Stimulated activated CD8-positive, alpha-beta memory T cell treated with anti-CD3 and anti-CD28 coated beads, Interleukin-4, amount 100 ng/mL, for 24 hours (primary cell): ENCODE data around the gene R3HDM4.

Source experiments
- DNase-seq: peaks from one replicate; pipeline ENCODE4 v3.0.0-alpha.2; 2020; ENCODE audit warnings: low read depth

R3HDM4 gene

DNA sequence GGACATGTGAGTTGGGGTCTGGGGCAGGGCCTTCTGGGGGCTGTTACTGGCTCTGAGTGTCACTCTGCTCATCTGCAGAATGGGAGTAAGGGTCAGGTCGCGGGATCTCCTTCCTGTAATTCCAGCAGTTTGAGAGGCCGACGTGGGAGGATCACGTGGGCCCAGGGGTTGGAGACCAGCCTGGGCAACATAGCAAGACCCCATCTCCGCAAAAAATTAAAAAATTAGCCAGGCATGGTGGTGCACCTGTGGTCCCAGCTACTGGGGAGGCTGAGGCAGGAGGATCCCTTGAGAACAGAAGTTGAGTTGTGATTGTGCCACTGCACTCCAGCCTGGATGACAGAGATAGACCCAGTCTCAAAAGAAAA lies 16.9 kb upstream of the R3HDM4 start:
- DNase-seq = no peak

DNA sequence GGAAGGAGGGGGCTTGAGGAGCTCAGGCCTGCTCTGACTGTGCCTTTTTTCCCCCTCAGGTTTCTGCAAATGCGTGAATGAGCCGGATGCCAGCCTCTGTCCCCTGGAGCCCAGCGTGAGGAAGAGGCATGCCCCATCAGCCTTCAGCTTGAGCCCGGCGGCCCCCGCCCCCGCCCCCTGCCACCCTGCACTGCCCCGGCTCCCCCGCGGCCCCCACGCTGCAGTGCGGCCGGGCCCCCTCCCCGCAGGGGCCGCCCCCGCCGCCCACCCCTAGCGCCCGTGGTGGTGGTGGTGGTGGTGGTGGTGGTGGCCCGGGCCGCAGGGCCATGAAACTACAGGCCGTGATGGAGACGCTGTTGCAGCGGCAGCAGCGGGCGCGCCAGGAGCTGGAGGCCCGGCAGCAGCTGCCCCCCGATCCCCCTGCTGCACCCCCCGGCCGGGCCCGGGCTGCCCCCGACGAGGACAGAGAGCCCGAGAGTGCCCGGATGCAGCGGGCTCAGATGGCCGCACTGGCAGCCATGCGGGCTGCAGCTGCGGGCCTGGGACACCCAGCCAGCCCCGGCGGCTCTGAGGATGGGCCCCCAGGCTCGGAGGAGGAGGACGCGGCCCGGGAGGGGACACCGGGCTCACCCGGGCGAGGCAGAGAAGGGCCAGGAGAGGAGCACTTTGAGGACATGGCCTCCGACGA lies 16.3 kb upstream of the R3HDM4 start:
- no peak for DNase-seq

DNA sequence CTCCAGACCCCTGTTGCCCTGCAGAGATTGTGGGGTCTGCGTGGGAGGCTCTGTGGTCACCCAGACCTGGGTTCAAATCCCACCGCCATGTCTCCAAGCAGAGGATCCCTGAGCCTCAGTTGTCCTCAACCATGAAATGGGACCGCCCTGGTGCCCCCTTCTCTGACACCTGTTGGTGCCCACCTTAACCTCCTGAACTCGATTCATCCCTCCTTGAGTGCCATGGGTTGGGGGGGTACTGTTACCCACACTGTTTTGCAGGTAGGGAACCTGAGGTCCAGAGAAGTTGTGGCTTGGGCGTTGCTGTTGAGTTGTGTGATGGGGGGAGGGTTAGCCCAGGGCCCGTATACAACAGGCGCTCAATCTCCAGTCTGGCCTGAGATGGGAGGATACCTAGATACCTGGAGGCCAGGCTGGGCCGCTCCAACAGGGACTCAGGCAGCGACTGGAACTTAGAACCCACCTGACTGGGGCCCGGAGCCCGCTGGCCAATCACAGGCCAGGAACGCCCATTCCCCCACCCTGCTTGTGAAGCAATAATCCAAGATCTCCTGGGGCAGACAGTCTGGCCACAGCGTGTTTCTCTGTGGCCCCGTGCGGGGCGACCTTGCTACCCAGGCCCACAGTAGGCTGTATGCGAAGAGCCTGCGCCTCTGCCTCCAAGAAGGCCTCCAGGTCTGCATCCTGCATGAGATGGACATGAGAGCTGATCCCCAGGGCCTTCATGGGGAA lies 15.6 kb upstream of the R3HDM4 start:
- no peak for DNase-seq

DNA sequence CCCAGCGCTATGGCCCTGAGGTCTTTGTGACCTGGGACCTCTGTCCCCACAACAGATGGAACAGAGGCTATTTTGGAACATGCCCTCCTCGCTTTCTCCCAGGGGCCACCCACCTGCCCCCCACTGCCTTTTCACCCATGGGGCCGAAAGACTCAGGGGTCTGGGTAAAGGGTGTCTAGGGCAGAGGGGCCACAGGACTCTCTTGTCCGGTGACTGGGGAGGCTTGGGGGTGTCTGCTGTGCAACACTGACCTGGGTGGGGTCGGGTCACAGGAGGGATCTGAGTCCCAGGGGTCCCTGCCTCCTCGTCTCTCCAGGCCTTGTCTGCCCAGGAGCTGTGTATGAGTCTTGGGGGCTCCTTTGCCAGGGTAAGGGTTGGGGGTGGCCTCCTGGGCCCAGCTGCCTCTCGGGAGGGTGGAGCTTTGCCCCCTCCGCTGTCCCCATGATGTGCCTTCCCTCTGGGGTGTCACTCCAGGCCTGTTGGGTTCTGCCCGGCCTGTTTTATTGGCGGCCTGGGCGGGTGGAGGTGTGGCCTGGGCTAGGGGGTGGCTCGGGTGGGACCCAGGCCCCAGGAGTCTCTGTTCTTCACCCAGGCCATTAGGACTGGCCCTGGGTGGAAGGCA lies 14.9 kb upstream of the R3HDM4 start:
- DNase-seq = no peak

DNA sequence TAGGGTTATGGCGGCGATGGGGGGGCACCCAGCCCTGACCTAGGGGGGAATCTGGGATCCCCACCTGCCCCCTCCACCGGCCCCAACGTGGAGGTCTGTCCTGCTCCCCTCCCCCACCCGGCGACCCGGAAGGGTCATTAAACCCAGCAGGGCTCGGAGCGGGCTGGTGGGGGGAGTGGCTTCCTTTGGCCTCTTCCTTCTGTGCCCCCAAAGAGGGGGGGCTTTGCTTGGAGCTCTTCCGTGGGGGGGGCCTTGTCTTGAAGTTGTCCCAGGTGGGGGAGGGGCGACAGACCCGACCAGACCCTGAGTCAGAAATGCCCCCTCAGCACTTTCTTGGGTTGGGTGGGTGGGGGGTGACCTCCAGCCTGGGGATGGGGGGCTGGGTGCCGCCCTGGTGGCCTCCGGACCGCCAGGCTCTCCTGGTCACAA lies 14.3 kb upstream of the R3HDM4 start:
- DNase-seq = no peak

DNA sequence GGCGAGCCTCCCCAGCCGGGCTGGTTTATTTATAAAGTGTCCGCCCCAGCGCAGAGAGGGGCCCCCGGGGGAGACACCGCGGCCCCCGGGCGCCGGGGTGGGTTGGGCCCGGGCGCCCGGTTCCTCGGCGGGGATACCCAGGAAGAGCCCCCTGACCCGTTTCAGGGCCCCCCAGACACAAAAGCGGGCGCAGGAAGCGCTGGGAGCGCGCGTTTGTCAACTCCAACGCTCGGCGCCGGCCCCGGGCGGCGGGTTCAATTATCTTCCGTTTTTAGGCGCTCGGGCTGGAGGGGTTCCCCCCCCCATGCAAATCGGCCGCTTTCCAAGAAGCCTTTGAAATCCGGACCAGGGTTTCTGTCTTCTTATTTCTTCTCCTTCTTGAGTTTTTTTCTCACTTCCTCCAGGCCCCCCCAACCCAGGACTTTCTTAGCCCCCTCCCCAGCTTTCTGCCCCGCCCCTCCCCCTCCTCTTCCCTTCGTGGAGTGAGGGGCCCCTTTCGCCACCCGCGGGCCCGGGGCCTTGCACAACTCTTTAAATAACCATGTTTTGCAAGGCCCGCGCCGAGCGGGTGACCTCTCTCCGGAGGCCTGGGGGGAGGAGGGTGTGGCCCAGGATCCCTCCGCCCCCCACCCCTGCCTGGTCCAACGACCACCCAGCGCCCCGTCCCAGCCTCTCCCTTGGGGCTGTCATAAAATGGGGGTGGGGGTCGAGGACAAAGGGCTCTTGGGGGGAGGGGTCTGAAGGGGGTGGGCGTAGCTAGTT lies 13.8 kb upstream of the R3HDM4 start:
- DNase-seq = no peak

DNA sequence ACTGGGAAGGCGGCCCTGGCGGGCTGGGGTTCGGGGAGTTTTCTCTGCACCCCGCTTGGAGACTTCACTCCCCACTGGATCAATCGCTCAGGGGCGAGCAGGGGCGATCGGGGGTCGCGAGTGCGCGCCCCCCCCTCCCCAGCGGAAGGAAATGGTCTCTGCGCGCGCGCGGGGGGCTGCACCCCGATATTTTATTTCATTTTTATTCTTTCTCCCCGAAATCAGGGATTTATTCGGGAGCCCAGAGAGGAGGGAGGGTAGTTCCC lies 13.2 kb upstream of the R3HDM4 start:
- no peak for DNase-seq

DNA sequence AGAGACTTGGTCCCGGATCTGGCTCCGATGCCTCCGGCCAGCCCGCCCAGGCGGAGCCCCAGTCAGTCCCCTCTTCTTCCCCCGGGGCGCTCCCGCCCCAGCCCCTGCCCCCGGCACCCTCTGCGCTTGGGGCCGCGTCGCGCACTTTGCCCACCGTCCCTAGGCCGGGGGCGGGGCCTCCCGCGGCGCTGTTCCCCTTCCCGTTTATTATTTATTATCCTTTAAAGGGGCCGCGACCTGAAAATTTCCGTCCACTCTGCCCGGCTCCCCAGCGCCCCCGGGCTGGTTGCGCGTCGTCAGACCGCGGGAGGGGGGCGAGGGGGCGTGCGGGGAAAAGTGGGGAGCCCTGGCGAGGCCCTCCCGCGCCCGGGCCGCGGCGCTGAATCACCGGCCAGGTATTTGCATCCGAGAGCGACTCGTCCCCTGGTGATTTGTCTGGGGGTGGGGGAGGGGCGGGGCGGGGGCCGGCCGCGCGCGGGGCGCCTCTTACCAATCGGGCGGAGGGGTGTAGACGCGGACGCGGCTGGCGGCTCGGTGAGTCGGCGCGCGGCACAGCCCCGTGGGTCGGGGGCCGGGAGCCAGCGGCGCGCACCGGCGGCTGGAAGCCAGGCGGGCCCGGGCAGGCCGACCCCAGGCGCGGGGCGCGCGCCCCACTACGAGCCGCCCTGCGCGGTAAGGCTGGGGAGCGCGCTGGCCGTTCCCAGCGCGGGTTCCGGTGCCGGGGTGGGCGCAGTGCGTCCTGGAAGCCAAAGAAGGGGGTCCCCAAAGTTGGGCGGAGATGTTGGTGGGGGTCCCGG lies 12.7 kb upstream of the R3HDM4 start, which contains the start of gene ARID3A:
ARID3A (plus strand) TSS at position 510 of the 797 bp plus-strand sequence. CDS start 3,494 bp downstream, outside the sequence.
- peak; percentile 64 for DNase-seq

DNA sequence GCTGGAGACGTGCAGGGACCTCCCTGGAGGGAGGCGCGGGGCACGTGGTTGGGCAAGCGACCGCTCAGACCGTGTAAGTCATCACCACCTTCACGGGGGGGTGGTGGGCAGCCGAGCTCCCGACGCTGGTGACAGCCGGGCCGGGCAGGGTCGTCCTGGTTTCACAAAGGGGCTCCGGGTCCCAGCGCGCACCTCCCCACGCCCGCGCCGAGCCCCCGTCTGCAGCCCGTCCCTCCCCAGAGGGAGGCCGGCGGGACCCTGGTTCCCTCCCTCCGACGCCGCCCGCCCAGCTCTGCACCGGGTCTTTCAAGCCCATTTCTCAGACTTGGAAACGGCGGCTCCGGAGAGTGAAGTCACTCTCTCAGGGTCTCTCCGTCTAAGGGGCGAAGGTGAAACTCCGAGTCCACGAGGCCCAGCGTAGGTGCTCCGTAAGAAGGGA lies 12.1 kb upstream of the R3HDM4 start:
- no peak for DNase-seq

DNA sequence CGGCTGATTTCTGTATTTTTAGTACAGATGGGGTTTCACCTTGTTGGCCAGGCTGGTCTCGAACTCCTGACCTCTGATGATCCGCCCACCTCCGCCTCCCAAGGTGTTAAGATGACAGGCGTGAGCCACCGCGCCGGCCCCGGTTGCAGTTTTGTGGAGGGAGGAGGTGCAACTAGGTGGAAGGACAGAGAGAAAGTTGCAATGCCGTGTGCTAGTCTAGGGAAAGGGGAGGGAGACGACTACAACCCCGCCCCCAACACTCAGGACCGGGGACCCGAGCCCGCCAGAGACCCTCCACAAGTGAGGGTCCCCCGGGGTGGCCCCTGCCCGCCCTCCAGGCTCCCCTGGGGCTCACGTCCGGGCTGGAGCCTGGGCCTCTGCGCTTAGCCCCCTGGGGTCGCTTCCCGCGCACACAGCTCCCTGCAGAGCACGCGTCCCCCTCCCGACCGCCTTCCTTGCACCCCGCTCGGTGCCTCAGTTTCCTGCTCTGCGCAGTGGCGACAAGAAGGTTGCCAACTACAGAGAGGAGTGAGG lies 11.6 kb upstream of the R3HDM4 start:
- DNase-seq = no peak

DNA sequence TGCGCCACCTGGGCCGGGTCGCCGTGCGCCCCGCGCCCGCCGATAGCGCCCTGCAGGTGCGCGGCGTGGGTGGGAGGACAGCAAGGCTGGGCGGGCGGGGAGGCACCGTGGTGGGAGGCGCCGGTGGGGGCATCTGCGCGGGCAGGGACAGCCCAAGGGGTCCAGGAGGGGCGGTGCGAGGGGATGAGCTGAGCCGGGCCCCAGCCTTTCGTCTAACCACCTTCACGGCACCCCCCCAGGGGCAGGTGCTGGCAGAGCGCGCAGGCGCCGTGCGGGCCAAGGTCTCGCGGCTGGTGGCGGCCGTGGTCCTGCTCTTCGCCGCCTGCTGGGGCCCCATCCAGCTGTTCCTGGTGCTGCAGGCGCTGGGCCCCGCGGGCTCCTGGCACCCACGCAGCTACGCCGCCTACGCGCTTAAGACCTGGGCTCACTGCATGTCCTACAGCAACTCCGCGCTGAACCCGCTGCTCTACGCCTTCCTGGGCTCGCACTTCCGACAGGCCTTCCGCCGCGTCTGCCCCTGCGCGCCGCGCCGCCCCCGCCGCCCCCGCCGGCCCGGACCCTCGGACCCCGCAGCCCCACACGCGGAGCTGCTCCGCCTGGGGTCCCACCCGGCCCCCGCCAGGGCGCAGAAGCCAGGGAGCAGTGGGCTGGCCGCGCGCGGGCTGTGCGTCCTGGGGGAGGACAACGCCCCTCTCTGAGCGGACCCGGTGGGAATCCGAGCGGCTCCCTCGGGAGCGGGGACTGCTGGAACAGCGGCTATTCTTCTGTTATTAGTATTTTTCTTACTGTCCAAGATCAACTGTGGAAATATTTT lies 7.2 kb upstream of the R3HDM4 start:
- DNase-seq = no peak

DNA sequence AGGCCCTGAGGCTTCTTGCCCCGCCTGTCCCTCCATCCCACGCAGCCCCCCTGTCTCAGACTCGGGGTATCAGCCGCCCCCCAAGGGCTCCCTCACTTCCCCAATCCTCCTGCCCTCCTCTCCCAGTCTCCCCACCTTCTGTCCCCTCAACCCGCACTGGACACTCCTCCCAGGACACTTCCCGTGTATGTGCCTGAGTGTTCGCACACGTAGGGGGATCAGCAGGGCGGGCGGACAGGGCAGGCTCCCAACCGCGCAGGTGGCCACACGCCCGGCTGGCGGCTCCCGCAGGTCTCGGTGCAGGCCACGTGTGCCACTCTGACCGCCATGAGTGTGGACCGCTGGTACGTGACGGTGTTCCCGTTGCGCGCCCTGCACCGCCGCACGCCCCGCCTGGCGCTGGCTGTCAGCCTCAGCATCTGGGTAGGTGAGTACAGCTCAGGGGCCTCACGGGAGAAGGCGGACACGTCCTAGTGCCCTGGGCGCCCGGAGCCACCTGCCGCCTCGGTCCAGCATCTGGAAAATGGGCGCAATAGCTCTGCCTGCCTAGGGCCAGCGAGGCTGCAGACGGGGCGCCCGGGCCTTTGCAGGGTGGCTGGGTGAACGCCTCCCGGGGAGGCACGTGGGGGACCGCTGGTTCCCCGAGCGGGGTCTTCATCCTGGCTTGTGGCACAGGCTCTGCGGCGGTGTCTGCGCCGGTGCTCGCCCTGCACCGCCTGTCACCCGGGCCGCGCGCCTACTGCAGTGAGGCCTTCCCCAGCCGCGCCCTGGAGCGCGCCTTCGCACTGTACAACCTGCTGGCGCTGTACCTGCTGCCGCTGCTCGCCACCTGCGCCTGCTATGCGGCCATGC lies 6.4 kb upstream of the R3HDM4 start:
- DNase-seq = no peak

DNA sequence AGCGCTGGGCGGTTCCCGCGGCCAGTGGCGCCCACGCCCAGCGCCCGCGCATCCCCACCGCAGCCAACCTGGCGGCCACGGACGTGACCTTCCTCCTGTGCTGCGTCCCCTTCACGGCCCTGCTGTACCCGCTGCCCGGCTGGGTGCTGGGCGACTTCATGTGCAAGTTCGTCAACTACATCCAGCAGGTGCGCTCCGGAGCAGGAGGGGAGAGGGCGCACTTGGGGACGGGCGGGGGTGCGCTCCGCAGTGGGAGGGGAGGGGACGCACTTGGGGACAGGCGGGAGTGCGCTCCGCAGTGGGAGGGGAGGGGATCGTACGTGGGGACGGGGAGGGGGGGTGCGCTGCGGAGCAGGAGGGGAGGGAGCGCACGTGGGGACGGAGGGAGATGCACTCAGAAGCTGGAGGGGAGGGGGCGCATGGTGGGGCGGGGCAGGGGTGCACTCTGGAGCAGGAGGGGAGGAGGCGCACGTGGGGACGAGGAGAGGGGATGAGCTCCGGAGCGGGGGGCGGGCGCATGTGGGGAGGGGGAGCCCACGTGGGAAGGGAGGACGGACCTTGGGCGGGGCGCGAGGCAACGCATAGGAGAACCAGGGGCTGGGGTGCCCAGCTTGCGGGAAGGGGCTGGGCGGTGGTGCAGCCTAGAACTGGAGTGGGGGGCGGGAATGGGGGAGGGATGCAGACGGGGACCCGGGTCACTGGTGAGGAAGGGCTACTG lies 5.6 kb upstream of the R3HDM4 start:
- no peak for DNase-seq

DNA sequence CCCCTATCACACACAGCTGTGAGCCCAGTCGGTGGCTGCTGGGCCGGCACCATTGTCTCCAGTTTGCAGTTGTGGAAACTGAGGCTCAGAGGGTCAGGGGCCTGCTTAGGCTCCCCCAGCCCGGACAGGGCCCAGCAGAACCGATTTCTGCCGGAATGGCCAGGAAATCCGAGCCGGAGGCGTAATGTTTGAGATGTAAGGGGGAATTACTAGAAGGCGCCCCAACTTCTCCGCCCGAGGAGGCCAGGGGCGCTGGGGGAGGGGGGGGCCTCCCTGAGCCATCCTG lies 5.1 kb upstream of the R3HDM4 start:
- DNase-seq = no peak

DNA sequence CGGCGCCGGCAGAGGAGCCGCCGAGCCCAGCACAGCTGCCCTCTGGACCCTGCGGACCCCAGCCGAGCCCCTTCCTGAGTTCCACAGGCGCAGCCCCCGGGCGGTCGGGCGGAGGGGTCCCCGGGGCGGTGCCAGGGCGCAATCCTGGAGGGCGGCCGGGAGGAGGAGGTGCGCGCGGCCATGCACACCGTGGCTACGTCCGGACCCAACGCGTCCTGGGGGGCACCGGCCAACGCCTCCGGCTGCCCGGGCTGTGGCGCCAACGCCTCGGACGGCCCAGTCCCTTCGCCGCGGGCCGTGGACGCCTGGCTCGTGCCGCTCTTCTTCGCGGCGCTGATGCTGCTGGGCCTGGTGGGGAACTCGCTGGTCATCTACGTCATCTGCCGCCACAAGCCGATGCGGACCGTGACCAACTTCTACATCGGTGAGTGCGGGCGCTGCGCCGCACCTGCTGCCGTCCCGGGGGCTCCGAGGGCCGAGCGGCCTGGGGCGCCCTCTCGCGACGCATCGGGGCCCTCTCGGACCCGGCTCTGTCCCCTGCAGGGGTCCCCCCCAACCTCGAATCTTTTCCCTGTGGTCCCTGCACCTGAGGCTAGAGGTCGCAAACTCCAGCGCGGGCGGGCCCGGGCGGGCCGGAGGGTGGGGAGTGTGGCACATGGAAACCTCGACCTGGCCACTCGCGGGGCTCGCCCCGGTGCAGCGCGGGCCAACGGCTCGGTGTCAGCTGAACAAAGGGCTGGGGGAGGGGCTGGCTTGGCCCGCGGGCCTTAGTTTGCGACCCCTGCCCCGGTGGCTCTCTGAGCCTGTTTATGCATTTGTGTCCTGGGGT lies 4.5 kb upstream of the R3HDM4 start, which contains the start of gene KISS1R:
KISS1R (plus strand) TSS at position 11 of the 829 bp plus-strand sequence; CDS start at position 181, 170 bp downstream.
- DNase-seq = no peak

DNA sequence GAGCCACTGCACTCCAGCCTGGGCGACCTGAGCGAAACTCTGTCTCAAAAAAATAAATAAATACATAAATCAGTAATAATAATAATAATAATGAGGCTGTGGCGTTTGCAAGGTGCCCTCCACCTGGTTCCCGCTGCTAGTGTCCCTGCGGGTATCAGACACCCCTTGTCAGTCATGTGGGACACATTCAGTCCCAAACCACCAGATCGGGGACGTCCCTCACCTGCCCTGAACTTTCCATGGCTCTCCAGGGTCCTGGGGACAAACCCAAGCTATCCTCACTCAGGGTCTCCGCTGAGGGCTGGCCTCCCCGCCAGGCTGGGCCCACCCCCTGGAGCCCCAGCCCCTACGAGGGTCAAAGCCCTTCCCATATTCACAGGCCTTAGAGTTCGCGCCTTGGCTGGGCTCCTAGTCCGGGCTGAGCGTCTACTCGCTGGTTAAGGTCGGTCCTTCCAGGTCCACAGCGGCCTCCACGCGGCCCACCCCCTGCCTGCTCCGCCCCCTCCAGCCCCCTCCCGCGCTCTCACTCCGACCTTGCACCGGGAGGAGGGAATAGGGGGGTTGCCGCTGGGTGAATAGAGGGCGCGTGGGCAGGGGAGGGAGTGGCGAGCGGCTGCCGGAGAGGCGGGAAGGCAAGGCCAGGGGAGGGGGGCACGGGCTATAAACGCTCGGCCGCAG lies 3.8 kb upstream of the R3HDM4 start:
- DNase-seq = no peak

DNA sequence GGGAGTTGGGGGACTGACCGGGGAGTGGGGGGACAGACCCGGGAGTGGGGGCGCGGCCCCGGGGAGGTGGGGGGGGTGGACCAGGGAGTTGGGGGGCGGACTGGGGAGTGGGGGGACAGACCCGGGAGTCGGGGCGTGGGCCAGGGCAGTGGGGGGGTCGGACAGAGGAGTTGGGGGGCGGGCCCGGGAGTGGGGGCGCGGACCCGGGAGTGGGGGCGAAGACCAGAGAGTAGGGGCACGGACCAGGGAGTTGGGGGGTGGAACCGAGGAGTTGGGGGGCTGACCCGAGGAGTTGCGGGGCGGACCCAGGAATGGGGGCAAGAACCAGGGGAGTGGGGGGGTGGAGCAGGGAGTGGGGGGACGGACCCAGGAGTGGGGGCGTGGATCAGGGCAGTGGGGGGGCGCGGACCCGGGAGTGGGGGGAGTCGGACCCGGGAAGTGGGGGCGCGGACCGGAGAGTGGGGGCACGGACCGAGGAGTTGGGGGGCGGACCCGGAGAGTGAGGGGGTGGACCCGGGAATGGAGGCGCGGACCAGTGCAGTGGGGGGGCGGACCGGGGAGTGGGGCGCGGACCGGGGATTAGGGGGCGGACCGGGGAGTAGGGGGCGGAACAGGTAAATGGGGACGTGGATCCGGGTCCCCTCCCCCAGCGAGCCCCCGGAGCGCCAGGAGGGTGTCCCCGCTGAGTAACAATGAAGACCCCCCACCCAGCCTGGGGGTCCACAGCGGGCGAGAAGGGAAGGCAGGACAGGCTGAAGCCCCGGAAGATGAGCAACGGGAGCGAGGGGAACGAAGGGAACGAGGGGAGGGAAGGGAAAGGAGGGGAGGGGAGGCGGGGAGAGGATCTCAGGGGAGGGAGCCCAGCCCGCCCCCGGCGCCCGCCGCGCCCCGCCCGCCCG lies 589 bp downstream of the R3HDM4 start:
- DNase-seq = no peak
